HUES64 (cell line): Measurements from ENCODE around the gene ADTRP.
"Not testable (repeated sequence)": the region's sequence is repeated elsewhere in the genome, so short reads cannot be mapped to it uniquely, and the experiment has no call there.

Source experiments
- H3K27ac ChIP-seq: 2 replicates; pipeline ENCODE4 v1.7.0; 2013; ENCODE audit warnings: low read depth, low read length, inconsistent platforms
- H3K27me3 ChIP-seq: 2 replicates; pipeline ENCODE4 v1.6.1; 2013; ENCODE audit warnings: mild to moderate bottlenecking, low read length; ENCODE audit not compliant: insufficient read depth
- H3K36me3 ChIP-seq: 2 replicates; pipeline ENCODE4 v1.6.1; 2013; ENCODE audit warnings: mild to moderate bottlenecking, low read length; ENCODE audit not compliant: insufficient read depth
- H3K4me1 ChIP-seq: 2 replicates; pipeline ENCODE4 v1.6.1; 2013; ENCODE audit warnings: mild to moderate bottlenecking, low read length, moderate library complexity; ENCODE audit not compliant: insufficient read depth
- H3K4me3 ChIP-seq: 2 replicates; pipeline ENCODE4 v1.5.1; 2013; ENCODE audit warnings: mild to moderate bottlenecking, low read length, moderate library complexity
- H3K9ac ChIP-seq: 2 replicates; pipeline ENCODE4 v1.6.1; 2013; ENCODE audit warnings: mild to moderate bottlenecking, low read depth, low read length
- H3K9me3 ChIP-seq: 2 replicates; pipeline ENCODE4 v1.6.1; 2013; ENCODE audit warnings: low read depth, low read length; ENCODE audit not compliant: insufficient read depth
- WGBS: fragments of 150-250, 120-280 bp; methylation state at CpG from one replicate; pipeline ENCODE4 v1.1.7; 2013; ENCODE audit warnings: missing lambda C conversion rate; 5-methylcytosine and 5-hydroxymethylcytosine counted together

The ADTRP gene

DNA sequence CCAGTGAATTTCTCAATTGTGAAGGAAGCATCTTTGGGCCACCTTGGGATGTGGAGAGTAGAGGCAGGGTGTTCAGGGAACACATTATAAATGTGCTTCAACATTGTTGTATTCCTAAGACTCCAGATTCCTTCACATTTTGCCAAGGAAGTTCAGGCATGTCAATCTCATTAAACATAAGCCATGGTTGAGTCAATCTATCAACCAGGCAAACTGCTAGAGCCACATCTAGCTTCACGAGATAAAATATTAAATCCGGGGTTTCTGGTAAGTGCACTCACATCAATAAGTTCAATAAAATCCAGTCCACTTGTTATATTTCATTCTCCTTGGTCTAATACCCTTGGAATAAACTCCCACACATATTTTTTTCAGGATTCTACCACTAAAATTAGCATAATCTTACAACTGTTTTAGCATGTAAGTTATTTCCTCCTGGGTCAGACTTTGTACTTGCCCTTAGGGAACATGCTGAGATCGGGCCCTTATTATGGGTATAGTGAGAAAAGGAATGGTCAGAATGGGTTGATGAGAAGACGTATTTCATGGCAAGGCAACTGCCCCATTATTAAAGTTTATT, 93.6 kb downstream of the ADTRP start:
- Histone ChIP-seq H3K27me3 (no peaks in the 10 kb centered on the region), H3K4me1 (peaks cover 30% of the 10 kb centered on the region), H3K27ac (no peak overlapping the region), H3K36me3 (no peaks in the 10 kb centered on the region), H3K4me3 (no peak overlapping the region), H3K9ac (no peak overlapping the region), H3K9me3 (peaks cover 11% of the 10 kb centered on the region)
- 88% methylated on average over 4 of the region's 4 CpGs for WGBS

DNA sequence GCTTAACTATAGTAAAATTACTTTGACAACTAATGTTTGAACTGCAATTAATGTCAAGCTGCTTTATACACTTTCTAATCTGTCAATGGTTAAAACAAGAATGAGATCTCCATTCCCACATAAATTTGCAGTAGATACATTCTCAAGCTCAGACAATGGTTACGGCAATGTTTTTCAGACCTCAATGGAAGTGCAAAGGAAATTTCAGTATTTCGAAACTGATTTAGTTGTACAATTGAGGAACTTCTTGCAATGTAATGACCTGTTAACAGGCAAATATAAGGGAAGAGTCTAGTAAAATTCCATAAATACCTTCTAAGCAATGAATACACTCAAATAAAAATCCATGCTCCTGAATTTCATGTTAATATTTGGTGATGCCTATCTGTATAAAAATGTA, 94.7 kb downstream of the ADTRP start:
- 95% methylated on average over 2 of the region's 2 CpGs for WGBS

DNA sequence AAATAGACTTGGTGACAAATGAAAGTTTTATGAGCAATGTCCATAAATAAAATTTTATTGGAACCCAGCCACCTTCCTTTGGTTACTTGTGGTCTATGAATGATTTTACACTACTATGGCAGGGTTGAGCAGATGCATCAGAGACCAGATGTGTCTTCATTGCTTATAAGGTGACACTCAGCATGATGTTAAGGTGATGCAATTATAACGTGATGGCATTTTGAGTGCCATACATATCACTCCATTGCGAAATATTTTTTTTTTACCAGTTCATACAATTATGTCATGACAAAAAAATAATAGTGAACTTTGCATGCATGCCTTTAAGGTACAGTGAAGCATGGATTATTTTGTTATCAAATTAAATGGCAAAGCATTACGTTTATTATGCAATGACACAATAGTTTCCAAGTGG, 96.0 kb downstream of the ADTRP start:
- H3K4me1 ChIP-seq = peaks cover 18% of the 10 kb centered on the region
- 94% methylated on average over 2 of the region's 3 CpGs for WGBS
- no peaks in the 10 kb centered on the region for H3K27me3 ChIP-seq
- no peak overlapping the region for H3K4me3 ChIP-seq
- no peak overlapping the region for H3K27ac ChIP-seq
- no peaks in the 10 kb centered on the region for H3K36me3 ChIP-seq
- peaks cover 23% of the 10 kb centered on the region for H3K9me3 ChIP-seq
- no peak overlapping the region for H3K9ac ChIP-seq

More for the DNA sequence above, 94.7 kb downstream of the ADTRP start:
- Histone ChIP-seq H3K4me1 (peaks cover 30% of the 10 kb centered on the region), H3K4me3 (no peak overlapping the region), H3K27me3 (no peaks in the 10 kb centered on the region), H3K36me3 (no peaks in the 10 kb centered on the region), H3K9me3 (peaks cover 21% of the 10 kb centered on the region), H3K9ac (no peak overlapping the region), H3K27ac (no peak overlapping the region)

DNA sequence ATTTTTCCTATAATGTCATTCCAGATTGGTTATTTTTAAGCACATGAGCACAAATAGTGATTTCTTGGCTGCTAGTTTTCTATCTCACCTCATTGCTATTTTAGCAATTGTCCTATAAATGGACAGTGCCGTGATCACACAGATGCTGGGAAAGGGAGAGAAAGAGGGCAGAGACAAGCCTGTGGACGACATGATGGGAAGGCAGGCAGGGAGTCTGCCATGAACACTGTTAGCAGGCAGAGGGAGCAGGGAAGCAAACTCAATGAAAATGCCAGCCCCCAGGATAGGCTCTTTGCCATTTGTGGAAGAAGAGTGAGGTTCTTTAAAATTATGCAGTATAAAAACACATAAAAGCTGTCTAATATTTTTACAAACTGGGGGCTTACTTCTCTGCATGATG, 96.8 kb downstream of the ADTRP start:
- H3K36me3 ChIP-seq = no peaks in the 10 kb centered on the region
- no peaks in the 10 kb centered on the region for H3K27me3 ChIP-seq
- peaks cover 23% of the 10 kb centered on the region for H3K9me3 ChIP-seq
- H3K9ac ChIP-seq = no peak overlapping the region
- 91% methylated on average over 2 of the region's 2 CpGs for WGBS
- H3K4me3 ChIP-seq = no peak overlapping the region
- H3K4me1 ChIP-seq = peaks cover 10% of the 10 kb centered on the region; the same call in 1 of the 2 replicates
- no peak overlapping the region for H3K27ac ChIP-seq

DNA sequence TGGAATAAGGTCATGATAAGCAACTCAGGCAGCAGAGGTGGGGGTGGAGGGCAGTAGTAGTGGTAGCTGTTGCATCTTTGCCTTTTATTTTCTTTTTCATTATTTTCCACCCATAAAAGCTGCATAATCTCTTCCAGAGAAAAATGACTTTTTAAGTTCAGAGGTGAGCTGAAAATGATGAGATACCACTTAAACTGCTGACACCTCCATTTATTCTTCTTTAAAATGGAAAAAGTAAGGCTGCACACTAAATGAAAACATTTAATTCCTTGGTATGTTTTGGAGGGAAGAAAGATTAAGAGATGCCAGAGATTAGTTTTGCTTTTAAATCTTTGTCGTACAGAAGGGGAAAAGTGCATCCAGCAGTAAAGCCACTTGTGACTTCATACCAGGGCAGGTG, 97.2 kb downstream of the ADTRP start:
- WGBS = 91% methylated on average over 1 of the region's 1 CpG
- no peaks in the 10 kb centered on the region for H3K27me3 ChIP-seq
- no peaks in the 10 kb centered on the region for H3K36me3 ChIP-seq
- peaks cover 9% of the 10 kb centered on the region; the same call in 1 of the 2 replicates for H3K4me1 ChIP-seq
- H3K4me3 ChIP-seq = no peak overlapping the region
- no peak overlapping the region for H3K9ac ChIP-seq
- peaks cover 23% of the 10 kb centered on the region for H3K9me3 ChIP-seq
- H3K27ac ChIP-seq = no peak overlapping the region

DNA sequence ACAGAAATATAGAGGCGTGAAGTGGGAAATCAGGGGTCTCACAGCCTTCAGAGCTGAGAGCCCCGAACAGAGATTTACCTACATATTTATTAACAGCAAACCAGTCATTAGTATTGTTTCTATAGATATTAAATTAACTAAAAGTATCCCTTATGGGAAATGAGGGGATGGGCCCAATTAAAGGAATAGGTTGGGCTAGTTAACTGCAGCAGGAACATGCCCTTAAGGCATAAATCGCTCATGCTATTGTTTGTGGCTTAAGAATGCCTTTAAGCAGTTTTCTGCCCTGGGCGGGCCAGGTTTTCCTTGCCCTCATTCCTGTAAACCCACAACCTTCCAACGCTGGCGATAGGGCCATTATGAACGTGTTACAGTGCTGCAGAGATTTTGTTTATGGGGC, 98.1 kb downstream of the ADTRP start:
- 90% methylated on average over 6 of the region's 7 CpGs for WGBS
- not testable (repeated sequence) for H3K4me1 ChIP-seq

DNA sequence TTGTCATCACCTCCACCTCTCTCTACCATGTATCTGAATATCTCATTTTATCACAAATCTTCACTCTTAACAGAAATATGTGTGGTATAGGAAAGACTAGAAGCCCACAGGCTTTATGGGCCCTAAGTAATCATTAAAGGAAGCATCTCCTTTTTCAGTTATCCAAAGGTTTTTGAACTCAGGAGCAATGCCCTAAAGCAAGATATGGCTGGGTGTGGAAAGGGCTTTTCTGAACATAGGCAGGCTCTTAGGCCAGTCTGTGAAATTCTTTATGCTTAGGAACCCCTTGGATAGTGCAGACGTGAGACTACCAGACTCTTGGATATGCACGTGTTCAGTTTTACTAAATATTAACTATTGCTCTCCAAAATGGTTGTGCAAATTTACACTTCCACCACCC, 99.5 kb downstream of the ADTRP start:
- H3K36me3 ChIP-seq = no peaks in the 10 kb centered on the region
- H3K27me3 ChIP-seq = no peaks in the 10 kb centered on the region
- no peak overlapping the region for H3K4me3 ChIP-seq
- no peak overlapping the region for H3K9ac ChIP-seq
- no peaks in the 10 kb centered on the region for H3K4me1 ChIP-seq
- peaks cover 23% of the 10 kb centered on the region for H3K9me3 ChIP-seq
- H3K27ac ChIP-seq = no peak overlapping the region
- WGBS = 96% methylated on average over 2 of the region's 2 CpGs

More for the DNA sequence above, 98.1 kb downstream of the ADTRP start:
- not testable (repeated sequence) for H3K9ac ChIP-seq, H3K27ac ChIP-seq, H3K27me3 ChIP-seq, H3K36me3 ChIP-seq, H3K4me3 ChIP-seq
- peaks cover 23% of the 10 kb centered on the region for H3K9me3 ChIP-seq

DNA sequence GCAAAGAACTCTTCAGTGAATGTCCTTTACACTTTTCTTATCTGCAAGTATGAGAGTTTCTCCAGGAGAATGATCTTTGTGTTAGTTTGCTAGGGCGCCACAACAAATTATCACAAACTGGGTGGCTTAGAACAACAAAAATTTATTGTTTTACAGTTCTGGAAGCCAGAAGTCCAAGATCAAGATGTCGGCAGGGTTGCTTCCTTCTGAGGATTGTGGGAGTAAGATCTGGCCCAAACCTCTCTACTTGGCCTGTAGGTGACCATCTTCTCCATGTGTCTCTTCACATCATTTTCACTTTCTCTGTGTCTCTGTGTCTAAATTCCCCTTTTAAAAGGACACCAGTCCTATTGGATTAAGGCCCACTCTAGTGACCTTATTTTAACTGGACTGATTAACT, 103.0 kb downstream of the ADTRP start:
- Histone ChIP-seq H3K9ac (no peak overlapping the region), H3K4me3 (no peak overlapping the region), H3K9me3 (peaks cover 25% of the 10 kb centered on the region), H3K27ac (no peak overlapping the region), H3K27me3 (no peaks in the 10 kb centered on the region), H3K4me1 (no peaks in the 10 kb centered on the region), H3K36me3 (no peaks in the 10 kb centered on the region)
- WGBS = 87% methylated on average over 2 of the region's 2 CpGs

DNA sequence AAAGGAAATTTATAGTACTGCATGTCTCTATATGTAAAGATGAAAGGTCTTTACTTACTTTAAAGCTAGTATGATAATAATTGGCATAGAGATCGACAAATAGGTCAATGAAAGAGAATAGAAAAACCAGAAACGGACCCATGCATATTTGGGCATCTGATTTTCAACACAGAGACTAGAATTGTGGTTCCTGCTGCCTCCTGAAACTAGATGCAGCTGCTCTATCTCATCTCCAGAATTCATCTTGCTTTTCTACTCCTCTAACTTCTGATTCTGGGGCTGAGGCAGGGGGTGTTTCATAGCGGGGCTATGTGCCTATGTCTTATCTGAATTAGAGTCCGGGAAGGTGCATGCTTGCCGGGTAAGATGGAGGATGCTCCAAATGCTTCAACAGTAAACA, 105.9 kb downstream of the ADTRP start:
- WGBS = 91% methylated on average over 5 of the region's 5 CpGs
- Histone ChIP-seq H3K36me3 (no peaks in the 10 kb centered on the region), H3K9me3 (peaks cover 24% of the 10 kb centered on the region; the same call in 1 of the 2 replicates), H3K4me1 (no peaks in the 10 kb centered on the region), H3K4me3 (no peak overlapping the region), H3K9ac (no peak overlapping the region), H3K27ac (no peak overlapping the region), H3K27me3 (no peaks in the 10 kb centered on the region)

DNA sequence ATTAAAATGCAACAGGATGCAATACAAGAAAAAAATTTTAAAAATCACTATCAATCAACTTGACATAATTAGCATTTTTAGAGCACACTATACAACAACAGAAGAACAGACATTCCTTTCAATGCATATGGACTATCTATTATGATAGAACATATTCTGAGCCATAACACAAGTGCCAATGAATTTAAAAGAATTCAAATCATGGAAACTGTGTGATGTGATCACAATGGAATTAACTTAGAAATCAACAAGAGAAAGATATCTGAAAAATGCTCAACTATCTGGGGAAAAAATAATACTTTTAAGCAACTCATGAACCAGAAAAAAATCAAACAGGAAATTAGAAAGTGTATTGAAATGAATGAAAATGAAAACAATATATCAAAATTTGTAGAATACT, 106.3 kb downstream of the ADTRP start:
- Histone ChIP-seq H3K27me3 (no peaks in the 10 kb centered on the region), H3K4me3 (no peak overlapping the region), H3K36me3 (no peaks in the 10 kb centered on the region), H3K4me1 (no peaks in the 10 kb centered on the region), H3K9ac (no peak overlapping the region), H3K27ac (no peak overlapping the region), H3K9me3 (peaks cover 24% of the 10 kb centered on the region; the same call in 1 of the 2 replicates)

DNA sequence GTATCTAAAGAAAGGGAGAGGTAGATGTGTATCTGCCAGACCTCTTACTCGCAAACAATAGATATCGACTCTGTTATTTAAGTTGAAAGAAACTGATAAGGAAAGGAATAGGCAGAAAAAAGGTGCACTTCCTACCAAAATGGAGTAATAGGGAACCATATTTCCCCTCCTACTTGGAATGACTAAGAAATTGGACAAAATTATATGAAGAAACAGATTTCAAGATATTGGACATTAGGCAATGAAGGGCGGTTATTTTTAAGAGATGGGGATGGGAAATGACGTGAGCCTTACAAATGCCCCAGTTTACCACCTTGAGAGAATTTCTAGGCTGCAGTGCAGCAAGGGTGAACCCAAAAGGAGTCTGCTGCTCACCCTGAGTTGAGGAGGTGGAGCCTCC, 108.9 kb downstream of the ADTRP start:
- H3K4me3 ChIP-seq = no peak overlapping the region
- H3K27ac ChIP-seq = no peak overlapping the region
- H3K4me1 ChIP-seq = no peaks in the 10 kb centered on the region
- H3K9me3 ChIP-seq = peaks cover 24% of the 10 kb centered on the region; the same call in 1 of the 2 replicates
- WGBS = 94% methylated on average over 4 of the region's 4 CpGs
- H3K27me3 ChIP-seq = no peaks in the 10 kb centered on the region
- H3K9ac ChIP-seq = no peak overlapping the region
- H3K36me3 ChIP-seq = no peaks in the 10 kb centered on the region

DNA sequence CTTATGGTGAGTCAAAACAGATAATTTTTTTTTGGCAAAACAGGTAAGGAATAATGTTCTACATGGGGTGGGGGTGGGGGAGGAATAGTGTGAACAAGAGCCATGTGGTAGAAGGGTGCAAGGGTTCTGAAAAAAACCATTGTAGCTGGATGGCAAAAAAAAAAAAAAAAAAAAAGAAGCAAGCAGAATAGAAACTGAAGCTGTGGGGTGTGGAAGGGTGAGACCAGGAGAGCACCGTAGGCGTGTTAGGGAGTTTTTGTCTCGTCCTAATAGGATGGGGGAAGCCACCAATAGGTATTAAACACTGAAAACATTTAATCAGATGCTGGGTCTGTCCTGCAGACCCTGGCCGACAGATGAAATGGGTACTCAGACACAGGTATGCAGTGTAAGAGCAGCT, 110.1 kb downstream of the ADTRP start:
- Histone ChIP-seq H3K9me3 (peaks cover 24% of the 10 kb centered on the region; the same call in 1 of the 2 replicates), H3K36me3 (no peaks in the 10 kb centered on the region), H3K4me1 (no peaks in the 10 kb centered on the region), H3K27me3 (no peaks in the 10 kb centered on the region), H3K4me3 (no peak overlapping the region), H3K9ac (no peak overlapping the region), H3K27ac (no peak overlapping the region)
- over 99% methylated on average over 4 of the region's 4 CpGs for WGBS
